ENCODE results near the gene TGFBR2. TPM values are rescaled to one million over a fixed set of nuclear protein-coding genes. Genes with fewer than 3 reads are reported as not detected.

TGFBR2 gene
- 10 to 100 TPM; 33.6 to 50.2 TPM for total RNA-seq

GRCh38 chr3:30606301-30607031, at the start of gene TGFBR2:
TGFBR2 (plus strand) TSS chr3:30606601; CDS start chr3:30606884, 283 bp downstream.

Data from melanocyte of skin (primary cell).